HUES6 (cell line): ENCODE results near the gene COL18A1.
A peak's percentile ranks its signal among the peaks of the same experiment; 100 is the strongest.

Experiments used
- H3K27ac ChIP-seq: 2 replicates; pipeline ENCODE4 v1.7.0; 2013; ENCODE audit warnings: low read depth, mild to moderate bottlenecking, low read length, inconsistent platforms
- H3K27me3 ChIP-seq: 2 replicates; pipeline ENCODE4 v1.6.1; 2013; ENCODE audit warnings: low read length; ENCODE audit not compliant: control insufficient read depth, insufficient read depth
- H3K36me3 ChIP-seq: 2 replicates; pipeline ENCODE4 v1.6.1; 2013; ENCODE audit warnings: low read length; ENCODE audit not compliant: control insufficient read depth, insufficient read depth
- H3K4me1 ChIP-seq: 2 replicates; pipeline ENCODE4 v1.6.1; 2013; ENCODE audit warnings: low read length; ENCODE audit not compliant: control insufficient read depth, insufficient read depth
- H3K4me3 ChIP-seq: 2 replicates; pipeline ENCODE4 v1.5.1; 2013; ENCODE audit warnings: low read depth, low read length
- H3K9ac ChIP-seq: one replicate; pipeline ENCODE4 v1.6.1; 2013; ENCODE audit warnings: mild to moderate bottlenecking, low read length
- H3K9me3 ChIP-seq: 2 replicates; pipeline ENCODE4 v1.6.1; 2013; ENCODE audit warnings: low read depth, low read length; ENCODE audit not compliant: control insufficient read depth, insufficient read depth

COL18A1 gene

DNA sequence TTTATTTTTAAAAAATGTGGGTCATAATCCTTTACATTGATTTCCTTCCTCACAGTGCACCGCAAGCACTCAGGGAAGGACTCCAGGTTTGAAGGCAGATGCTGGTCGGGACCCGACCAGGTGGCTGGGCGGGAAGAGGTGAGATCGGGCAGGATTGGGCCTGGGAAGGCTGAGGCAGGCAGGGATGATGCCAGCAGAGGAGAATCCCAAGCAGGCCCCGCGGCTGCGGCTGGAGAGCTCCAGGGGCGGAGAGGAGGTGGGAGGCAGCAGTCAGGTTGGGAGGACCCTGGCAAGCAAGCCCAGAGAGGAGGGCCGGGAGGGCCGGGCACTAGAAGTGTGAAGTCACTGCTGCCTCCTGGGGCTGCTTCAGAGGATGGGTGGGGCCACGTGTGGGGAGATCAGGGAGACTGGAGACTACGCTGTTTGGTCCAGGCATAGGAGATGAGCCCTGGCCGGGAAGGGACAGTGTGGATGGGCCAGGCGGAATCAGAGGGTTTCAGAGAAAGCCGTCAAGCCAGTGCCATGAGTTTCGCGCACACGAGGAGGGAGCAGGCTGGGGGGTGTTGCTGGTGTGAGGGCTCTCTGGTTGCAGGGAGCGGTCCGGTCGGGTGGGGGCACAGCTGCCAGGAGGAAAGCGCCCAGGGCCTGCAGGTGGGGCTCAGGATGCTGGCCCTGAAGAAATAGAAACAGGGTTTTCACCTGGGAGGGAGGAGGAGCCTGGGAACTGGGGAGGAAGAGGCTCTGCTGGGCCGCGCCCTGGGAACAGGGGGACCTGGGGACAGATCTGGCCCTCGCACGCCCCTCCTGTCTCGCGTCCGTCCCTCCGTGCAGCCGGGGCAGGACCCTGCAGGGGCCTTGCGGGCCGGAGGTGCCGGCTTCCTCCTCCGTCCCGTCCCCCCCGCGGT is 888 bp upstream of the COL18A1 start:
- H3K4me1 ChIP-seq = peaks cover 35% of the 10 kb centered on the region
- peaks cover 4% of the 10 kb centered on the region; the same call in 1 of the 2 replicates for H3K27me3 ChIP-seq
- H3K36me3 ChIP-seq = peaks cover 10% of the 10 kb centered on the region
- H3K27ac ChIP-seq = peak overlapping the region; percentile 67; the same call in 1 of the 2 replicates
- peaks cover 6% of the 10 kb centered on the region; the same call in 1 of the 2 replicates for H3K9me3 ChIP-seq
- peak overlapping the region; percentile 73 for H3K4me3 ChIP-seq
- peak overlapping the region; percentile 75 for H3K9ac ChIP-seq

- peak overlapping the region; percentile 95; the same call in 1 of the 2 replicates for H3K27ac ChIP-seq
- peak overlapping the region; percentile 82 for H3K4me3 ChIP-seq
- H3K9ac ChIP-seq = peak overlapping the region; percentile 96
- peaks cover 4% of the 10 kb centered on the region; the same call in 1 of the 2 replicates for H3K27me3 ChIP-seq
- peaks cover 47% of the 10 kb centered on the region for H3K4me1 ChIP-seq
- H3K36me3 ChIP-seq = peaks cover 12% of the 10 kb centered on the region
- peaks cover 2% of the 10 kb centered on the region; the same call in 1 of the 2 replicates for H3K9me3 ChIP-seq
These were observed 380 bp downstream of the COL18A1 start for GRCh38 chr21:45405271-45405818.

DNA sequence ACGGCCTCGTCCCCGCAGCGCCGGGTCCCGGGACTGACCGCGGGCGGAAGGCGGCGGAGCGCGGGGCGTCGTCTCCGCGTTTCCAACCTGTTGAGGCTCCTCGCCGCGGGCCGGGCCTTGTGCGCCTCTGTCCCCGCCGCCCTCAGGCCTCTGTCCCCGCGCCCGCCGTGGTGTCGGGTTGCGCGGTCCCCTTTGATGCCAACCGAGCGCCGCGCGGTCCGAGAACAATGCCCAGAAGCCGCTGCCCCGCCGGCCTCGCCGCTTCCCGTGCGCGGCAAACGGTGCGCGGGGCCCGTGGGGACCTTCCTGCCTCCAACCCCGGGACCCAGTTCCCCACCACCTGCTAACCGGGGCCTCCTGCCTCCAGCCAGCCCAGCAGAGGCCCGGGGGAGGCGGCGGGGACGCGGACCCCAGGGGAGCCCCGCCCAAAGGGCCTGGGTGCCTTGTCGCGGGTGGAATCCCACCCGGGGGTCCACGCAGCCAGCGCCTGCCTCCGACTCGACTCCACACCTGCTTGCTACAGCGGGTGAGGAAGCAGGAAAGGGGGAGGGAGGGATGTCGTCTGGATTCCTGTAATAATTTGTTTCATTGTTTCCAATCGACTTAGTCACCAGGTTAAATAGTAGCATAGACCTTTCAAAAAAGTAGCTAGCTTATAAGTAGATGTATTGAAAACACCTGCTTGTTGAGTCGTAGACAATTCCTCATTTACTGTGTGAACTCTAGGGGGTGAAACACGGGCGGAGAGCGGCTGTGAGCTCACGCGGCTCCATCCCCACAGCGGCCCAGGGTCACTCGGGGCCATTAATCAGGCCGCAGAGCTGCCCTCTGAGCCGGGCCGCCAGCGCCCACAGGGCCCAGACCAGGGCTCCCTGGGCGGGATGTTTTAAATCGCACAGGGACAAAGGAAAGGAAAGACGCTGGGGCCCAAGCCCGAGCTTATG is 1.1 kb downstream of the COL18A1 start:
- H3K36me3 ChIP-seq = peaks cover 17% of the 10 kb centered on the region
- peak overlapping the region; percentile 95 for H3K27ac ChIP-seq
- peak overlapping the region; percentile 96 for H3K9ac ChIP-seq
- H3K4me1 ChIP-seq = peaks cover 55% of the 10 kb centered on the region
- H3K4me3 ChIP-seq = peak overlapping the region; percentile 82
- H3K27me3 ChIP-seq = peaks cover 4% of the 10 kb centered on the region; the same call in 1 of the 2 replicates
- H3K9me3 ChIP-seq = no peaks in the 10 kb centered on the region; the same call in 1 of the 2 replicates

DNA sequence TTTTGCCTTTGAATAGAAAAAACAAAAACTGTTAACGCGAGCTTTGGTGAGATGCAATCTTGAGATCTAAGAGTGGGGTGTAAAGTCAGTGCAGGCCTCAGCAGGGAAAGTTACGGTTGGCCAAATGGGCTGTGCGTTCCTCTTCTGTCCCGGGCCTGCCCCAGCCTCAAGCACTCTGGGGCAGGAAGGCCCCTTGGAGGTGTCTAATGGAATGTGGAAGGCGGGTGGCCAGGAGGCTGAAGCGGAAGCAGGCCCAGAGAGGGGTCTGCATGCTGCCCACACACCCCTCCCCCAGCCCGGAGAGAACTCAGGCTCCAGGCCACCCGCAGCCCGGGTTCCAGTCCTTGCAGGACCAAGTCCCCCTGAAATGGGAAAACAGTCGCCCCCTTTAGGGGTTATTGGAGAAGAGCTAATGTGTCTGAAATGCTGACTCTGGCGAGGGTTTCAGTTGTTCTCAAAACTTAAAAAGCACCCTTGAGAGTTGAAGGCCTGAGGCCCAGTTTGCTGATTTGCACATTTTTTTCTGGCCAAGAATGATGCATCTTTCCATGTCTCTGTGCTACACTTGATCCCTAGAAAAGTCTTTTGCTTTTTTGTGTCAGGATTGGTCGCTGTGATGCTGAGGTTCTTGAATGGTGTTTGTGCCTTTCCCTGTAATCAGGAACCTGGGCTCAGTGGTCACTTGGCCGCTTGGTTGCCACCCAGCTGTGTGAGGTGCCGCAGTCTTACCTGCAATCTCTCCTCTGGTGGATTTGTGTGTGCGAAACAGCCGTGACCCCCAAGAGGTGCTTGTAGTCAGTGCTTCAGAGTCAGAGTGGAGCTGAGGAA is 2.0 kb downstream of the COL18A1 start:
- H3K27ac ChIP-seq = peak overlapping the region; percentile 95
- no peaks in the 10 kb centered on the region; the same call in 1 of the 2 replicates for H3K9me3 ChIP-seq
- peak overlapping the region; percentile 82 for H3K4me3 ChIP-seq
- H3K4me1 ChIP-seq = peaks cover 58% of the 10 kb centered on the region
- peaks cover 4% of the 10 kb centered on the region; the same call in 1 of the 2 replicates for H3K27me3 ChIP-seq
- H3K36me3 ChIP-seq = peaks cover 17% of the 10 kb centered on the region
- peak overlapping the region; percentile 96 for H3K9ac ChIP-seq

- Histone ChIP-seq H3K9ac (peak overlapping the region; percentile 96), H3K9me3 (no peaks in the 10 kb centered on the region), H3K27ac (peak overlapping the region; percentile 95), H3K36me3 (peaks cover 17% of the 10 kb centered on the region), H3K4me1 (peaks cover 61% of the 10 kb centered on the region), H3K27me3 (peaks cover 4% of the 10 kb centered on the region; the same call in 1 of the 2 replicates), H3K4me3 (peak overlapping the region; percentile 82; the same call in 1 of the 2 replicates)
These were observed 2.8 kb downstream of the COL18A1 start for GRCh38 chr21:45407629-45408247.

DNA sequence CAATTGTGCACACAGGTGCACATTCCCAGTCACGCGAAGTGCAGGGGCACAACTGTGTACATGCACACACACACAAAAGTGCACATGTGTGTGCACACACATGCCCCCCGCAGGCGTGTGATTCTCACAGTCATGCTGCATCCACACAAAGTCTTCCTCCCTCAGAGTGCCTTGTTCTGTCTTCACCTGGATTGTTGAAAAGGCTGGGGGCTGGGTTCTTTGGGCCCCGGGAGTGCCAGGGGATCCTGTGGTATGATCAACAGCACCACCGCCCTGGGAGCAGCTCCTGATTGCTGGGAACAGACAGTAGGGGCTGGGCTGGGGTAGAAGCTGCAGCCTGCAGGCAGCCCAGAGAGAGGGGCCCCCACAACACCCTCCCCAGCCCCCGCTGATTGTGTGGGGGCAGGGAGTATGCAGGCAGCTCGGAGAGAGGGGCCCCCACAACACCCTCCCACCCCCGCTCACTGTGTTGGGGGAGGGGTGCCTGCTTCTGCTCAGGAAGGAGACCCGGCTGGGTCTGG is 3.4 kb downstream of the COL18A1 start:
- H3K36me3 ChIP-seq = peaks cover 17% of the 10 kb centered on the region
- H3K9ac ChIP-seq = peak overlapping the region; percentile 52
- H3K4me1 ChIP-seq = peaks cover 63% of the 10 kb centered on the region
- H3K27ac ChIP-seq = peak overlapping the region; percentile 44
- peak overlapping the region; percentile 82; the same call in 1 of the 2 replicates for H3K4me3 ChIP-seq
- H3K27me3 ChIP-seq = peaks cover 3% of the 10 kb centered on the region; the same call in 1 of the 2 replicates
- H3K9me3 ChIP-seq = no peaks in the 10 kb centered on the region

GRCh38 chr21:45408801-45409261 is 3.9 kb downstream of the COL18A1 start:
- Histone ChIP-seq H3K36me3 (peaks cover 19% of the 10 kb centered on the region), H3K4me3 (no peak overlapping the region; the same call in 1 of the 2 replicates), H3K9ac (peak overlapping the region; percentile 52), H3K4me1 (peaks cover 63% of the 10 kb centered on the region), H3K27me3 (no peaks in the 10 kb centered on the region), H3K27ac (peak overlapping the region; percentile 44), H3K9me3 (no peaks in the 10 kb centered on the region)

GRCh38 chr21:45409466-45410150 is 4.6 kb downstream of the COL18A1 start:
- Histone ChIP-seq H3K36me3 (peaks cover 25% of the 10 kb centered on the region), H3K27me3 (no peaks in the 10 kb centered on the region), H3K4me1 (peaks cover 67% of the 10 kb centered on the region), H3K9ac (no peak overlapping the region), H3K9me3 (no peaks in the 10 kb centered on the region), H3K4me3 (no peak overlapping the region), H3K27ac (peak overlapping the region; percentile 44; the same call in 1 of the 2 replicates)
